Mesendoderm (in vitro differentiated cells): ENCODE measurements around the gene MIXL1.

ENCODE experiments used
- DNase-seq: peaks from one replicate; pipeline ENCODE4 v3.0.0; 2013
- H2AK5ac ChIP-seq: 2 replicates; pipeline ENCODE4 v1.6.1; 2013; ENCODE audit warnings: low read length, inconsistent platforms
- H2BK120ac ChIP-seq: 2 replicates; pipeline ENCODE4 v1.6.1; 2013; ENCODE audit warnings: low read depth, mild to moderate bottlenecking, low read length, moderate library complexity, mixed read lengths
- H2BK15ac ChIP-seq: replicated peaks from 2 replicates; pipeline ENCODE4 v1.6.1; 2013; ENCODE audit warnings: low read depth, mild to moderate bottlenecking, moderate library complexity
- H2BK5ac ChIP-seq: 2 replicates; pipeline ENCODE4 v1.6.1; 2013; ENCODE audit warnings: low read length, inconsistent platforms
- H3K18ac ChIP-seq: 2 replicates; pipeline ENCODE4 v1.6.1; 2013; ENCODE audit warnings: mild to moderate bottlenecking, low read length, mixed read lengths
- H3K23ac ChIP-seq: one replicate; pipeline ENCODE4 v1.6.1; 2013; ENCODE audit warnings: low read length
- H3K27ac ChIP-seq: 2 replicates; pipeline ENCODE4 v1.5.1; 2013; ENCODE audit warnings: low read depth, mild to moderate bottlenecking, inconsistent platforms, low read length, moderate library complexity
- H3K27me3 ChIP-seq: 2 replicates; pipeline ENCODE4 v1.6.1; 2013; ENCODE audit warnings: low read length, control low read depth, mild to moderate bottlenecking, inconsistent platforms; ENCODE audit not compliant: insufficient read depth, poor library complexity
- H3K36me3 ChIP-seq: 2 replicates; pipeline ENCODE4 v1.6.1; 2013; ENCODE audit warnings: low read length, inconsistent platforms; ENCODE audit not compliant: control insufficient read depth, insufficient read depth
- H3K4ac ChIP-seq: one replicate; pipeline ENCODE4 v1.6.1; 2013; ENCODE audit warnings: low read depth, mild to moderate bottlenecking, low read length, moderate library complexity
- H3K4me1 ChIP-seq: 2 replicates; pipeline ENCODE4 v1.6.1; 2013; ENCODE audit warnings: low read depth, low read length, inconsistent platforms; ENCODE audit not compliant: control insufficient read depth
- H3K4me2 ChIP-seq: 2 replicates; pipeline ENCODE4 v1.6.1; 2013; ENCODE audit warnings: low read length
- H3K4me3 ChIP-seq: 2 replicates; pipeline ENCODE4 v1.5.1; 2013; ENCODE audit warnings: mild to moderate bottlenecking, low read length
- H3K56ac ChIP-seq: one replicate; pipeline ENCODE4 v1.6.1; 2013; ENCODE audit warnings: low read length
- H3K79me1 ChIP-seq: 2 replicates; pipeline ENCODE4 v1.6.1; 2013; ENCODE audit warnings: low read length, inconsistent platforms
- H3K79me2 ChIP-seq: 2 replicates; pipeline ENCODE4 v1.6.1; 2013; ENCODE audit warnings: mild to moderate bottlenecking, low read length; ENCODE audit not compliant: control insufficient read depth, insufficient read depth
- H3K9ac ChIP-seq: 2 replicates; pipeline ENCODE4 v1.6.1; 2013; ENCODE audit warnings: low read length, inconsistent platforms
- H4K5ac ChIP-seq: one replicate; pipeline ENCODE4 v1.6.1; 2013; ENCODE audit warnings: low read length
- H4K8ac ChIP-seq: one replicate; pipeline ENCODE4 v1.6.1; 2013; ENCODE audit warnings: low read depth, mild to moderate bottlenecking, control low read depth, low read length, moderate library complexity
- WGBS: extraction: QIAGEN DNeasy Blood & Tissue Kit; methylation state at CpG from one replicate; pipeline ENCODE4 v1.1.7; 2013; ENCODE audit warnings: low lambda C conversion rate, missing lambda C conversion rate; ENCODE audit not compliant: insufficient coverage; ENCODE audit errors: extremely low coverage; 5-methylcytosine and 5-hydroxymethylcytosine counted together

MIXL1 gene

DNA sequence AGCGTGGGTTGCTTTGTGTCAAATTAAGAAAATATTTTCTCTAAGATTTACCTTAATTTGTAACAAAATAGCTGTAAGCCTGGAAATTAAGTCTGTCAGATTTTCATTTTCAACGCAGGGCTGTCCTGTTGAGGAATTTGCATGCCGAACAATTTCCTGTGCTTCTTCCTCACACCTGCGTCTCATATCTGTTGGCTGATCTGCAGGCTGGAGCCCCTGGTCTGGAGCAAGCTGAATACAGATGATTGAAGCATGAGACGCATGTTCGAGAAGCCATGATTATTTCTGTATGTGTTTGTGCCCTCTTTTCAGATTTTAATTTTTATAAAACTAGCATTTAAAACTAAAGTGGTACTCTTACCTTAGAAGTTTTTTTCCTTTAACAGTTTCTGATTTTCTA lies 9.8 kb downstream of the MIXL1 start:
- H2AK5ac ChIP-seq: no peak overlapping the region
- WGBS: no CpG with 5 or more reads among the region's 6 CpGs
- no peak overlapping the region for H4K8ac ChIP-seq
- no peak overlapping the region for H3K9ac ChIP-seq
- no peaks in the 10 kb centered on the region for H3K4me1 ChIP-seq
- H2BK5ac ChIP-seq: no peak overlapping the region
- H4K5ac ChIP-seq: no peak overlapping the region
- H3K79me1 ChIP-seq: no peaks in the 10 kb centered on the region
- H3K4ac ChIP-seq: no peak overlapping the region
- no peak overlapping the region for H2BK120ac ChIP-seq
- no peaks in the 10 kb centered on the region for H3K27me3 ChIP-seq
- no peak overlapping the region for H3K23ac ChIP-seq
- no peak overlapping the region for H3K56ac ChIP-seq
- H3K4me3 ChIP-seq: no peak overlapping the region
- no peak overlapping the region for H3K27ac ChIP-seq
- peak; percentile 61 for DNase-seq
- H3K18ac ChIP-seq: no peak overlapping the region
- no peaks in the 10 kb centered on the region for H3K36me3 ChIP-seq
- H3K4me2 ChIP-seq: no peak overlapping the region
- no peak overlapping the region for H2BK15ac ChIP-seq
- H3K79me2 ChIP-seq: no peaks in the 10 kb centered on the region

GRCh38 chr1:226233806-226234205 lies 10.3 kb downstream of the MIXL1 start:
- H3K9ac ChIP-seq: no peak overlapping the region

DNA sequence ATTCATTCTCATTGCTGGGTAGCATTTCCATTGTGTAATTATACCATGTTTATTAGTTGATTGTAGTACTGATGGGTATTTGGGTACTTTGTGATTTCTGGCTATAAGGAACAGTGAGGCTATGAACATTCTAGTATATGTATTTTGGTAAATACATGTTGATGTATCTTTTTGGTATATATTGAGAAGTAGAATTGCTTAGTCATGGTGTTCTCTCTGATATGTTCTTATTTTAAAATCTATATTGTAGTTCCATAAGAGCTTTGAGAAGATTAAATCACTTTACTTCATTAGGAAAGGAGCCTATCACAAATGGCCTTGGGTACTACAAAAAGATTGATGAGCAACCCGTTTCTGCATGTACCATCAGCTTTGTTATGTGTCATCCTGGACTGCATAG lies 13.4 kb downstream of the MIXL1 start:
- Histone ChIP-seq H4K5ac (no peak overlapping the region), H2BK15ac (no peak overlapping the region), H3K36me3 (peaks cover 2% of the 10 kb centered on the region), H3K18ac (no peak overlapping the region), H2AK5ac (no peak overlapping the region), H2BK5ac (no peak overlapping the region), H3K27me3 (no peaks in the 10 kb centered on the region), H3K27ac (no peak overlapping the region), H3K79me1 (no peaks in the 10 kb centered on the region), H3K4me3 (no peak overlapping the region), H3K4ac (no peak overlapping the region), H2BK120ac (no peak overlapping the region), H3K4me1 (no peaks in the 10 kb centered on the region), H4K8ac (no peak overlapping the region), H3K56ac (no peak overlapping the region), H3K23ac (no peak overlapping the region), H3K4me2 (no peak overlapping the region), H3K9ac (no peak overlapping the region), H3K79me2 (no peaks in the 10 kb centered on the region)
- no CpG with 5 or more reads among the region's 1 CpG for WGBS
- DNase-seq: no peak

More at GRCh38 chr1:226233806-226234205, 10.3 kb downstream of the MIXL1 start:
- no peak overlapping the region for H3K18ac ChIP-seq
- H3K4me2 ChIP-seq: no peak overlapping the region
- no peak overlapping the region for H2BK15ac ChIP-seq
- H3K27ac ChIP-seq: no peak overlapping the region
- H4K5ac ChIP-seq: no peak overlapping the region
- no peak overlapping the region for H4K8ac ChIP-seq
- H3K27me3 ChIP-seq: no peaks in the 10 kb centered on the region
- no peaks in the 10 kb centered on the region for H3K79me1 ChIP-seq
- WGBS: no CpG with 5 or more reads among the region's 3 CpGs
- DNase-seq: no peak
- no peak overlapping the region for H2BK5ac ChIP-seq
- H3K4me3 ChIP-seq: no peak overlapping the region
- H3K79me2 ChIP-seq: no peaks in the 10 kb centered on the region
- no peaks in the 10 kb centered on the region for H3K36me3 ChIP-seq
- H2BK120ac ChIP-seq: no peak overlapping the region
- no peak overlapping the region for H3K56ac ChIP-seq
- no peak overlapping the region for H3K23ac ChIP-seq
- no peak overlapping the region for H3K4ac ChIP-seq
- H2AK5ac ChIP-seq: no peak overlapping the region
- H3K4me1 ChIP-seq: no peaks in the 10 kb centered on the region

DNA sequence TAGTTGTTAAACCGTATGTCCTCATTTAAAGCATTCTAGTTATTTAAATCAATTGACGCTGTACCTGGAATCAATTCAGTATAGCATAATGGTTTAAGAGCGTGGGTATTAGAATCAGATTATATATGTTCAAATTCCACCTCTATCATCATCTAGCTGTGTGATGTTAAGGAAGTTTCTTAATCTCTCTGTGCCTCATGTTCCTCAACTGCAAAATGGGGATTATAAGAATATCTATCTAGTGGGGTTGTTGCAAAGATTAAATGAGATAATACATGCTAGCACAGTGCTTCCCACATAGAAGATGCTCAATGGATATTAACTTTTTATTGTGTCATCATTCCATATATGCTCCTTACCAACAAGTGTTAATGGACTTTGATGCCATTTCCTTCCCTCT lies 16.0 kb downstream of the MIXL1 start:
- Histone ChIP-seq H3K4me1 (no peaks in the 10 kb centered on the region), H3K9ac (no peak overlapping the region), H4K5ac (no peak overlapping the region), H2BK15ac (no peak overlapping the region), H3K4ac (no peak overlapping the region), H3K4me3 (no peak overlapping the region), H3K27me3 (no peaks in the 10 kb centered on the region), H3K23ac (no peak overlapping the region), H2BK5ac (no peak overlapping the region), H4K8ac (no peak overlapping the region), H3K56ac (no peak overlapping the region), H3K18ac (no peak overlapping the region), H2BK120ac (no peak overlapping the region), H3K27ac (no peak overlapping the region), H2AK5ac (no peak overlapping the region), H3K79me1 (no peaks in the 10 kb centered on the region), H3K4me2 (no peak overlapping the region), H3K36me3 (peaks cover 2% of the 10 kb centered on the region), H3K79me2 (no peaks in the 10 kb centered on the region)
- WGBS: no CpG with 5 or more reads among the region's 3 CpGs
- no peak for DNase-seq

- Histone ChIP-seq H2BK15ac (no peak overlapping the region), H2AK5ac (no peak overlapping the region), H3K4ac (no peak overlapping the region), H3K27me3 (no peaks in the 10 kb centered on the region), H3K4me1 (no peaks in the 10 kb centered on the region), H3K4me3 (no peak overlapping the region), H3K23ac (no peak overlapping the region), H2BK5ac (no peak overlapping the region), H3K56ac (no peak overlapping the region), H3K27ac (no peak overlapping the region), H3K79me2 (no peaks in the 10 kb centered on the region), H4K8ac (no peak overlapping the region), H3K4me2 (no peak overlapping the region), H3K9ac (no peak overlapping the region), H3K18ac (no peak overlapping the region), H3K79me1 (no peaks in the 10 kb centered on the region), H2BK120ac (no peak overlapping the region), H3K36me3 (peaks cover 4% of the 10 kb centered on the region), H4K5ac (no peak overlapping the region)
- no peak for DNase-seq
- no CpG with 5 or more reads among the region's 2 CpGs for WGBS
Measured at GRCh38 chr1:226248091-226248490, 24.6 kb downstream of the MIXL1 start.

- DNase-seq: no peak
- Histone ChIP-seq H3K36me3 (peaks cover 4% of the 10 kb centered on the region), H3K56ac (no peak overlapping the region)
Measured at GRCh38 chr1:226248796-226249195, 25.3 kb downstream of the MIXL1 start.

More at GRCh38 chr1:226248796-226249195, 25.3 kb downstream of the MIXL1 start:
- H3K79me2 ChIP-seq: no peaks in the 10 kb centered on the region
- no peaks in the 10 kb centered on the region for H3K4me1 ChIP-seq
- H2BK5ac ChIP-seq: no peak overlapping the region
- H3K18ac ChIP-seq: no peak overlapping the region
- H4K5ac ChIP-seq: no peak overlapping the region
- no peak overlapping the region for H2AK5ac ChIP-seq
- no CpG with 5 or more reads among the region's 3 CpGs for WGBS
- no peak overlapping the region for H2BK15ac ChIP-seq
- H3K4ac ChIP-seq: no peak overlapping the region
- H3K27ac ChIP-seq: no peak overlapping the region
- no peak overlapping the region for H3K4me2 ChIP-seq
- no peak overlapping the region for H3K4me3 ChIP-seq
- H3K27me3 ChIP-seq: no peaks in the 10 kb centered on the region
- no peak overlapping the region for H2BK120ac ChIP-seq
- no peaks in the 10 kb centered on the region for H3K79me1 ChIP-seq
- no peak overlapping the region for H4K8ac ChIP-seq
- no peak overlapping the region for H3K9ac ChIP-seq
- no peak overlapping the region for H3K23ac ChIP-seq
